ENCODE results near the gene OR8K5.
"Not testable (repeated sequence)": the region's sequence is repeated elsewhere in the genome, so short reads cannot be mapped to it uniquely, and the experiment has no call there.

OR8K5 gene

GRCh38 chr11:56160217-56160616, at the start of gene OR8K5:
OR8K5 (minus strand) TSS chr11:56160317; CDS start chr11:56160317, 0 bp downstream.
- no peak for DNase-seq

GRCh38 chr11:56207790-56208189, 47.7 kb upstream of the OR8K5 start:
- DNase-seq, result no peak

GRCh38 chr11:56197367-56197766, 37.2 kb upstream of the OR8K5 start:
- no peak for DNase-seq

- DNase-seq, result no peak
Observed at GRCh38 chr11:56196705-56197104, 36.6 kb upstream of the OR8K5 start.

DNA sequence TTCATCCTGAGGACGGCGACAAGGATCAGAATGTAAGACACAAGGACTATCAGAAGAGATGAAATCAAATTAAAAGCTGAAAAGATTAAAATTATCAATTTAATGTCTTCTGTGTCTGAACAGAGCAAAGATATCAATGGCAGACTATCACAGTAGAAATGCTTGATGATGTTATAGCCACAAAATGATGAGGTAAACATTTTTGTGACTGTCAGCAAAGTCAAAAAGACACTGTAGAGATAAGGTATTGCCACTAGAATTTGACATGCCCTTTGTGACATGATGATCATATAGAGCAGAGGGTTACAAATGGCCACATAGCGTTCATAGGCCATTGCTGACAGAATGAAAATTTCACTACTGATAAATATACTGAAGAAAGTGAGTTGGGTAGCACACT, 28.5 kb upstream of the OR8K5 start:
- no peak for DNase-seq

GRCh38 chr11:56183459-56183858, 23.3 kb upstream of the OR8K5 start:
- DNase-seq, result no peak

DNA sequence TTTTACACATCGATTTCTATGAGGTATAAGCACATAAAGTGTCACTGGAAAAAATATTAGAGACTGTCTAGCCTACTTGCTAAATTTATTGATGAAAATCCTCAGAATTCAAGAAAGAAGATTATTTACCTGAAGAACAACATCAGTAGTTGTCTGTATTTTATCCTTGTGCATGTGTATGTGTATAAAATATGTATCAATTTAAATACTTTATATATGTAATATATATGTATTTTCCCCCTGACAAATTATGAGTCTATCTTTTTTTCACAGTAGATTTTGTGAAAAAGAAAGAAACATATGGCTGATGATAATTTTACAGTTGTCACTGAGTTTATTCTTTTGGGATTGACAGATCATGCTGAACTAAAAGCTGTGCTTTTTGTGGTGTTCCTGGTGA, 16.2 kb upstream of the OR8K5 start, which contains the start of gene OR5J2:
Gene OR5J2 (plus strand): TSS at position 301 of the 400 bp plus-strand sequence. CDS start 0 bp downstream, at position 301.
- no peak for DNase-seq

- DNase-seq, result no peak
Observed at GRCh38 chr11:56172256-56172830, 12.2 kb upstream of the OR8K5 start.

DNA sequence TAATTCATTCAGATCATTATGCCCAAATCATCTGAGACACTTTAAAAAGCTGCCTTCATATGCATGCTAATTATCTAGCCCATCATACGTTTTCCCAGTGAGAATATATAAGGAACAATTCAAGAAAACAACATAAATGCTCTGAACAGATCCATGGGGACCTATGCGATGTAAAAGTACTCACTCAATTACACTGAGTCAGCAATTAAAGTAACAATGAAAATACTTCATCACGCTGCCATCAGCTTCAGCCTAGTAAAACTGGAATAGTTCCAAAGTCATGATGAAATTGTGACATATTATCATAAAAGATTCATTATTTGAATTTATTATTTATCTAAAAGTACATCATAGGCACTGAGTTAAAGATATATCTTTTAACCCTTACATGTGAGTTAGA, 3.7 kb upstream of the OR8K5 start:
- no peak for DNase-seq

- no peak for DNase-seq
Observed at GRCh38 chr11:56152333-56152732, 7.8 kb downstream of the OR8K5 start.

DNA sequence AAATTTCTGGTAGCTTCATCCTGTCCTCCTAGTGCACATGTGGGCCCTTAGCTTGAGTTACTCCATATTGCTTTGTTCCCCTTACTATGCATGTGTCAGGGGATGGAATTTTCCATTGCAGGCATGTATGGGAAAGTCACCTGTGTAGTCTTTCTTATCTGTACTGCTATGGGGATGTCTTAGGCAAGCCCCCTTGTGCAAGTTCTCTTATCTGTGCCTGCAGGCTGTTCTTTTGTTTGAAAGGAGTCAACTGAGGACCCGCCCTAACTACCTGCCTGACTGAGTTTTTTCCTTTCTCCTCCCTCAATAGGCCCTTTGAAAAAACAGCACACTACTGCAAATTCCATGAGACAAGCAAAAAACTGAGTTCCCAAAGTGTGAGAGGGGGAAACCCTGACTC, 8.7 kb downstream of the OR8K5 start:
- no peak for DNase-seq

GRCh38 chr11:56143681-56144080, 16.4 kb downstream of the OR8K5 start:
- DNase-seq, result not testable (repeated sequence)

- no peak for DNase-seq
Observed at GRCh38 chr11:56140151-56140661, 19.9 kb downstream of the OR8K5 start, which contains the start of gene OR8J3. OR8J3 (minus strand) TSS chr11:56140201; CDS start chr11:56137718, 2,483 bp downstream.

DNA sequence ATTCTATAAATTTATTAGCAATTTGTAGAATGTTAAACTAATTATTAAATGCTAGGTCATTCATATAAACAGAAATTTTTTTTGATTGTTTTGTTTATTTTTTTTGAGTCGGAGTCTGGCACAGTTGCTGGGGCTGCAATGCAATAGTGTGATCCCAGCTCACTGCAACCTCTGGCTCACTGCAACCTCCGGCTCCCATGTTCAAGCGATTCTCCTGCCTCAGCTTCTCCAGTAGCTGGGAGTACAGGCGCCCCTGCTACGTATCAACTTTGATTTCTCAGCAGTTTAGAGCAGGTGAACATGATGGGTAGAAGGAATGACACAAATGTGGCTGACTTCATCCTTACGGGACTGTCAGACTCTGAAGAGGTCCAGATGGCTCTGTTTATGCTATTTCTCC, 38.0 kb downstream of the OR8K5 start, which contains the start of gene OR8H3:
Gene OR8H3 (plus strand): TSS at position 301 of the 400 bp plus-strand sequence. CDS start 0 bp downstream, at position 301.
- no peak for DNase-seq
